HG03460 (cell line): ENCODE data around the gene ZNF675.
"Not testable (repeated sequence)": the region's sequence is repeated elsewhere in the genome, so short reads cannot be mapped to it uniquely, and the experiment has no call there.

ENCODE experiments used
- ATAC-seq: cut with Tn5 transposase; IDR thresholded peaks from one replicate; pipeline ENCODE4 v1.9.1; 2021; ENCODE audit not compliant: unreplicated experiment

The ZNF675 gene

GRCh38 chr19:23686621-23687423, at the start of gene ZNF675:
TSS of gene ZNF675 (minus strand) at chr19:23687212. CDS start at chr19:23687033, 179 bp downstream.
- peak; percentile 89 for ATAC-seq

GRCh38 chr19:23730729-23731465, 43.9 kb upstream of the ZNF675 start:
- ATAC-seq: not testable (repeated sequence)

- ATAC-seq: not testable (repeated sequence)
Measured at GRCh38 chr19:23724161-23724560, 37.1 kb upstream of the ZNF675 start.

DNA sequence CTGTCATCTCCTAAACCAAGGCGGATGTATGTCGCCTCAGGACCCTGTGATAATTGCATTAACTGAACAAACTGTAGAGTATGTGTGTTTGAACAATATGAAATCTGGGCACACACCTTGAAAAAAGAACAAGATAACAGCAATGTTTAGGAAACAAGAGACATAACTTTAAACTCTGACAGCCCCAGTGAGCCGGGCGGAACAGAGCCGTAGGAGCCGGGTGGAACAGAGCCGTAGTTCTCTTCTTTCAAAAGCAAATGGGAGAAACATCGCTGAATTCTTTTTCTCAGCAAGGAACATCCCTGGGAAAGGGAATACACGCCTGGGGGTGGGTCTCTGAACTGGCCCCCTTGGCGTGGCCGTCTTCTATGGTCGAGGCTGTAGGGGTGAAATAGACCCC, 31.8 kb upstream of the ZNF675 start:
- no peak for ATAC-seq

- ATAC-seq: no peak
Measured at GRCh38 chr19:23716792-23717191, 29.8 kb upstream of the ZNF675 start.

- no peak for ATAC-seq
Measured at GRCh38 chr19:23709347-23709746, 22.3 kb upstream of the ZNF675 start.

DNA sequence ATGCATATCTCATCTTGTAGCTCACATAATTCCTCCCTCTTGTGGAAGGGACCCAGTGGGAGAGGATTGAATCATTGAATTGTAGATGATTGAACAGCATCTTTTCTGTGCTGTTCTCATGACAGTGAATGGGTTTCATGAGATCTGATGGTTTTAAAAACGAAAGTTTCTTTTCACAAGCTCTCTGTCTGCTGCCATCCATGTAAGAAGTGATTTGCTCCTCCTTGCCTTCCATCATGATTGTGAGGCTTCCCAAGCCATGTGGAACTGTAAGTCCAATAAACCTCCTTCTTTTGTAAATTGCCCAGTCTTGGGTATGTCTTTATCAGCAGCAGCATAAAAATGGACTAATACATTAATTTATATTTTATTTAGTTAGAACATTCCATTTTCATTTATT, 19.6 kb upstream of the ZNF675 start:
- ATAC-seq: no peak

- no peak for ATAC-seq
Measured at GRCh38 chr19:23699521-23699860, 12.5 kb upstream of the ZNF675 start.

- no peak for ATAC-seq
Measured at GRCh38 chr19:23698711-23699520, 11.9 kb upstream of the ZNF675 start.

GRCh38 chr19:23692937-23693336, 5.9 kb upstream of the ZNF675 start:
- ATAC-seq: not testable (repeated sequence)

DNA sequence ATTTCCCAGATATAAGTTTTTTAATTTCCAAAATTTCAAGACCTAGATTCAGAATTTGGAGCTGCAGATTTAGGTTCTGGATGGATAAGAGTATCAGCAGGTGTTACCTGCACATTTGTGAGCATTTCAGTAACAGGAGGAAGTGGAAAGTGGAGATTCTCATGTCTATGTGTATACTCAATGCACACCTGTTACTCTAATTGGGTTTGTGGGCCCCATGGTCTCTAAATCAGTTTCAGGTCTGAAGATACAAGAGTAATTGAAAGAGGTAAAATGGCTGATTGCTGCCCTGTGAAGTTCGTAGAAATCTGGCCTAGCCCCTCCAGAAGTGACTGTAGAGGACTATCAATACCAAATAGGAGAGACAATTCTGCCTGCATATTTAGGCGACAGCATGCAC, 13.9 kb downstream of the ZNF675 start:
- no peak for ATAC-seq

DNA sequence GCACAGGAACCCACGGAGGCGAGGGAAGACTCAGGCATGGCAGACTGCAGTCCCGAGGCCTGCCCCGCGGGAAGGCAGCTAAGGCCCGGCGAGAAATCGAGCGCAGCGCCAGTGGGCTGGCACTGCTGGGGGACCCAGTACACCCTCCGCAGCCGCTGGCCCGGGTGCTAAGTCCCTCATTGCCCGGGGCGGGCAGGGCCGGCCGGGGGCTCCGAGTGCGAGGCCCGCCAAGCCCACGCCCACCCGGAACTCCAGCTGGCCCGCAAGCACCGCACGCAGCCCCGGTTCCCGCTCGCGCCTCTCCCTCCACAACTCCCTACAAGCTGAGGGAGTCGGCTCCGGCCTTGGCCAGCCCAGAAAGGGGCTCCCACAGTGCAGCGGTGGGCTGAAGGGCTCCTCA, 18.4 kb downstream of the ZNF675 start:
- ATAC-seq: not testable (repeated sequence)

GRCh38 chr19:23665651-23666410, 21.2 kb downstream of the ZNF675 start:
- ATAC-seq: no peak

- ATAC-seq: not testable (repeated sequence)
Measured at GRCh38 chr19:23649817-23650216, 37.2 kb downstream of the ZNF675 start.
